GM21619 (cell line): Measurements from ENCODE around the gene SCFD1.
"Not testable (repeated sequence)": the region's sequence is repeated elsewhere in the genome, so short reads cannot be mapped to it uniquely, and the experiment has no call there.

Experiments
- ATAC-seq: cut with Tn5 transposase; IDR thresholded peaks from one replicate; pipeline ENCODE4 v1.9.1; 2021; ENCODE audit not compliant: unreplicated experiment

Gene SCFD1, protein sequence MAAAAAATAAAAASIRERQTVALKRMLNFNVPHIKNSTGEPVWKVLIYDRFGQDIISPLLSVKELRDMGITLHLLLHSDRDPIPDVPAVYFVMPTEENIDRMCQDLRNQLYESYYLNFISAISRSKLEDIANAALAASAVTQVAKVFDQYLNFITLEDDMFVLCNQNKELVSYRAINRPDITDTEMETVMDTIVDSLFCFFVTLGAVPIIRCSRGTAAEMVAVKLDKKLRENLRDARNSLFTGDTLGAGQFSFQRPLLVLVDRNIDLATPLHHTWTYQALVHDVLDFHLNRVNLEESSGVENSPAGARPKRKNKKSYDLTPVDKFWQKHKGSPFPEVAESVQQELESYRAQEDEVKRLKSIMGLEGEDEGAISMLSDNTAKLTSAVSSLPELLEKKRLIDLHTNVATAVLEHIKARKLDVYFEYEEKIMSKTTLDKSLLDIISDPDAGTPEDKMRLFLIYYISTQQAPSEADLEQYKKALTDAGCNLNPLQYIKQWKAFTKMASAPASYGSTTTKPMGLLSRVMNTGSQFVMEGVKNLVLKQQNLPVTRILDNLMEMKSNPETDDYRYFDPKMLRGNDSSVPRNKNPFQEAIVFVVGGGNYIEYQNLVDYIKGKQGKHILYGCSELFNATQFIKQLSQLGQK

DNA sequence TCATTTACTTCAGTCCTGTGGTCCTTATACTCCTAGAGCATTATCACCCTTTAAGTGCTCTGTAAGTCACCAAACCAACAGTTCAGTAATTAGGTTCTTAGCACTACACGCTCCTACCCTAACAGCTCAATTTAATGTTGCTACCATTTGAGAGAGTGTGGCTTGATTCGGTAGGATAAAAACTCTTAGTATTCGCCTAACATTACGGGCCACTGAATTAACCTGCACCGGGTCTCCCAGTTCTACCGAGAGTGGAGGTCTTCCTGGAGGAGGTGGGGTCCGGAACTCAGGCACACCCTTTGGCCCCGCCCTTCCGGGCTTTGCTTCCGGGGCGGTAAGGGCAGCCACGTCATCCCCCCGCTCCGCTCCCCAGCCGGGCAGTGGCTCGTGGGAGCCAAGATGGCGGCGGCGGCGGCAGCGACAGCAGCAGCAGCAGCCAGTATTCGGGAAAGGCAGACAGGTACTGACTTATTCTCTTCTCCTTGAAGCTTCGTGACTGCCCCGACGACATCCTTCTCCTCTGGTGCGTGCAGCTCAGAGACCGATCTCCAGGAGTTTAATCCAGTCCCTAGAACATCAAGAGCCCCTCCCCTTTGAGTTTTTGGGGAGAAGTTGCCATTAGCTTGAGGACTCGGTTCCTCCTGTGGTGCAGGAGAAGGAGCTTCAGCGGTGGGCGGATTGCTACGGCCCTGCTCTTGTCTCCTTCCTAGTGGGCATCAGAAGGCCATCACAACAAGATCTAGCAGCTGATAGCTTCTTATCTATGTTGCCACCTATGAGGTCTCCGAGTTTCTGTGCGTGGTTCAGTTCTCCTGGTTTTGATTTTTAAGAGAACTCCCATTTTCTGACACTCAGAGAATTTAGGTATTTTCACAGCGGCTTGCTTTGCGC lies at the start of gene SCFD1:
Gene SCFD1, plus strand, starts transcription at position 380 of the 891 bp plus-strand sequence. Its CDS starts 20 bp downstream, at position 400.
- peak; percentile 85 for ATAC-seq

DNA sequence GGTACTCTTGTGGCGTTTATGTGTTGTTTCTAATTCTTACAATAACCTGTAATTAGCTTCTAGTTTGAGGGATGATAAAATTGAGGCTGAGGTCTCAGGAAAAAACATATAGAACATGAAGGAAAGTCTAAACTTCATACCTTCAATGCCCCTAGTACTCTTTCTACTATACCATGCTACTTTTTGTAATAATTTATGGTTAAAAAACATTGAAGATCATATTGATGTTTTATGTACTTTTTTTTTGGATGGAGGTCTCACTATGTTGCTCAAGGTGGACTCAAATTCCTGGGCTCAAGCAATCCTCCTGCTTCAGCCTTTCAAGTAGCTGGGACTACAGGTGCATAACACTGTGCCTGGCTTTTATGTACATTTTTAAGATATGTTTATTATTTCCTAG lies 49.3 kb upstream of the SCFD1 start:
- no peak for ATAC-seq

DNA sequence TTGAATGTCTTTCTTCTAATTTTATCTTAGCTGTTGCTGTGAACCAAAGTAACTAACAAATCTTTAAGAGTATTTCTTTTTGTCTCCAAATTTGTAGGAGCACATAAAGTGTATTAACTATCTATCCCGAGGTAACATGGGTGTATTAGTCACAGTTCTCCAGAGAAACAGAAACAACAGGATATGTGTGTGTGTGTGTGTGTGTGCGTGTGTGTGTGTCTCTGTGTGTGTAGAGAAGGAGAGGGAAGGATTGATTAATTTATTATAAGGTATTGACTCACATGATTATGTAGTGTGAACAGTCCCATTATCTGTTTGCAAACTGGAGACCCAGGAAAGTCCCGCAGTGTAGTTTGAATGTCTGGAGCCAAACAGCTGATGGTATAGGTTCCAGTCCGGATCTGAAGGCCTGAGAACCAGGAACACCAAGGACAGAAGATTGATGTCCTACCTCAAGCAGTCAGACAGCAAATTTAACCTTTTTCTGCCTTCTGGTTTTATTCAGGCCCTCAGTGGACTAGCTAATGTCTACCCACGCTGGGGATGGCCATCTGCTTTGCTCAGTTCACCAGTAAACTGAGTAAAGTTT lies 48.8 kb upstream of the SCFD1 start:
- no peak for ATAC-seq

DNA sequence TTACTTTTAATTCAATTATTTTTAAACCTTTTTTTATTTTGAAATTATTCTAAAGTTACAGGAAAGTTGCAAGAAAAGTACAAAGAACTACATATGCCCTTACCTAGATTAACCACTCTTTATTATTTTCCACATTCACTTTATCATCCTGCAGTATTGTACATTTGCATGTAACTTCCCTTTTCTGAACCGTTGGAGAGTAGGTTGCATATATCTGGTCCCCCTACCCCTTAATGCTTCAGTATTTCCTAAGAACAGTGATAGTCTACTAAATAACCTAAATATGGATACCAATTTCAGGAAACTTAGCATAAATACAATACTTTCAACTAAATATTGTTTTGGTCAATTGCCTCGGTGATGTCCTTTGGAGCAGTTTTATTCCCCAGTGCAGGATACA lies 48.2 kb upstream of the SCFD1 start:
- ATAC-seq = no peak

DNA sequence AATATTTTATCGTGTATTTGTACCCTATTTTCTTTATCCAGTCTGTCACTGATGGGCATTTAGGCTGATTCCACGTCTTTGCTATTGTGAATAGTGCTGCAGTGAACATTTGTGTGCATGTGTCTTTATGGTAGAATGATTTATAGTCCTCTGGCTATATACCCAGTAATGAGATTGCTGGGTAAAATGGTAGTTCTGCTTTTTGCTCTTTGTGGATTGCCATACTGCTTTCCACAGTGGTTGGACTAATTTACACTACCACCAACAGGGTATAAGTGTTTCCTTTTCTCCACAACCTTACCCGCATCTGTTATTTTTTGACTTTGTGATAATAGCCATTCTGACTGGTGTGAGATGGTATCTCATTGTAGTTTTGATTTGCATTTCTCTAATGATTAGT lies 47.3 kb upstream of the SCFD1 start:
- ATAC-seq = not testable (repeated sequence)

DNA sequence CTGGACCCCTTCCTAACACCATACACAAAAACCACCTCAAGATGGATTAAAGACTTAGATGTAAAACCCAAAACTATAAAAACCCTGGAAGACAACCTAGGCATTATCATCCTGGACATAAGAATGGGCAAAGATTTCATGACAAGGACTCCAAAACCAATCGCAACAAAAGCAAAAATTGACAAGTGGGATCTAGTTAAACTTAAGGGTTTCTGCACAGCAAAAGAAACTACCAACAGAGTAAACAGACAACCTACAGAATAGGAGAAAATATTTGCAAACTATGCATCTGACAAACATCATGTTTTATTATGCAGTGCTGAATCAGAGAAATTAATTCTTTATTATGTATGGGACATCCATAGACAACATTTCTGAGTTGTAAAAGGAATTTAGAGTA lies 45.8 kb upstream of the SCFD1 start:
- ATAC-seq = not testable (repeated sequence)

DNA sequence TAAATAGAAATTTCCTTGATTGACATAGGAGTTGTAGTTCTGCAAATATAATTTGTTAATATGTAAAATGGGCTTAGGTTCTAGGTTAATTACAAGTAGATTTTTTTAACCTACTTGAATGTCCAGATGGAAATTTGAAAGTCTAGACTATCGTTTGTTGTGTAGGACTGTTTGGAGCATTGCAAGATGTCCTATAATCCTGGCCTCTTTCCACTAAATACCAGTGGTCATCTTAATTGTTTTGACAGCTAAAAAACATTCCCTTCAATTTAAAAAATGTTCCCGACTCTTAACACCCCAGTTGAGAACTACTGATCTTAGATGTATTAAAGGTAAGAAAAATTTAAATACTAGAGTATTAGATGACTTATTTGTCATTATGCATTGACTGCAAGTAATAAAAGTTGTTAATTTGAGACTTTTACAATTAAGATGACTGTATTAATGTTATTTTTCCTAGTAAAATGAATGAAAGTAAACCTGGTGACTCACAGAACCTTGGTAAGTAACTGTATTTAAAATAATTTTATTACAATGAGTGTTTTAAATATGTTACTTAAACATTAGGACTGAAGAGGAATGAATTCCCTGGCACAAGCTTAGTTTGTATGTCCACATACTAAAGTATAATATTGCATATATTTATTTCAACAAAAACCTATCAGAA lies 41.4 kb upstream of the SCFD1 start:
- ATAC-seq = no peak

DNA sequence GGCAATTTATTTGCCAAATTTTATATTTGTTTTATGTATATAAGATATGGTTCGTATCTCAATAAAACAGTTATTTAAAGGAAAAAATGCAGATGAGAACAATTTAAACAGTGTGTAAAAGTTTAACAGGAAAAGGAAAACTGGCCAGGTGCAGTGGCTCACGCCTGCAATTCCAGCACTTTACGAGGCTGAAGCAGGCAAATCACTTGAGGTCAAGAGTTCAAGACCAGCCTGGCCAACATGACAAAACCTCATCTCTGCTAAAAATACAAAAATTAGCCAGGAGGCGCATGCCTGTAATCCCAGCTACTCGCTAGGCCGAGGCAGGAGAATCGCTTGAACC lies 40.9 kb upstream of the SCFD1 start:
- no peak for ATAC-seq

DNA sequence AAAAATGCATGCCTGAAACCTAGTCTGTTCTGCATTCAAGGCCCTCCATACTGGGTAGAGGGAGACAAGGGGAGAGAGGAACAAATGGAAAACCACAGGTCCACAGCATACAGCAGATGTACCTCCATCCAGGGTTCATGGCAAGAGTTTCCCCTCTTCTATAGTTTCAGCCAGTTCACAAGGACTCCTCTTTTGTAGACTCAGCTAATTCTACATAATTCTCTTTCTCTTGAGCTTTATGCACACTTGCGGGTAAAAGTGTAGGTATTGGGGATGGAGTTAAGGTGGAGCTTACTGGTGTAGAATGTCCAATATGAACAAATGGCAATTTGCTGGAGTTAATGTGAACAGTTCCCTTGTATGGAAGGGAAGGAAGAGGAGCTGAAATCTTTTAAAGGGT lies 39.7 kb upstream of the SCFD1 start:
- ATAC-seq = no peak

DNA sequence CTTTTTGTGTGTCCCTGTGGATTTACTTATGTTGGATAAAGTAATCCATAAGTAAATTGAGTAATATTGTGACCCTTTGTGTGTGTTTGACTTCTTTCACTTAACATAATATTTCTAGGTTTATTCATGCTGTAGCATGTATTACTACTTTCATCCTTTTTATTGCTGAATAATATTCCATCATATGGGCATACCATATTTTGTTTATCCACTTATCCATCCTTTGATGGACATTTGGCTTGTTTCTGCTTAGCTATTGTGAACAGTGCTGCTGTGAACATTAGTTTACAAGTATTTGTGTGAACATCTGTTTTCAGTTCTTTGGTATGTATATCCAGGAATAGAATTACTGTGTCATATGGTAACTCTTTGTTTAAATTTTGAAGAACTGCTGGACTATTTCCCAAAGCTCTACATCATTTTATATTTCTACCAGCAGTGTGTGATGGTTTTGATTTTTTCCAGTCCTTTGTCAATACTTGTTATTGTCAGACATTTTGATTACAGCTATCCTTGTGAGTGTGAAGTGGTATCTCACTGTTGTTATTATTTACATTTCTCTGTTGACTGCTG lies 38.0 kb upstream of the SCFD1 start:
- ATAC-seq = no peak

DNA sequence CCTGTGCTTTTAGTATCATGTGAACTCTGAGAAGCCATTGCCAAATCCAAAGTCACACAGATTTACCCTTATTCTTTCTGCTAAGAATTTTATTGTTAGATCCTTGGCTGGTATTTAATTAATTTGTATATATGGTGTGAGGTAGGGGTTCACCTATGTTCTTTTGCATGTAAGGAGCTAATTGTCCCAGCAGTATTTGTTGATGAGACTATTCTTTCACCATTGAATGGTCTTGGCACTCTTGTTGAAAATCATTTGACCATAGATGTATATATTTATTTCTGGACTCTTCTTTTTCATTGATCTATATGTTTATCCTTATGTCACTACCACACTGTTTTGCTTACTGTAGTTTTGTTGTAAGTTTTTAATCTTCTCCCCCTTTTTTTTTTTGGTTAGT lies 36.9 kb upstream of the SCFD1 start:
- ATAC-seq = no peak

DNA sequence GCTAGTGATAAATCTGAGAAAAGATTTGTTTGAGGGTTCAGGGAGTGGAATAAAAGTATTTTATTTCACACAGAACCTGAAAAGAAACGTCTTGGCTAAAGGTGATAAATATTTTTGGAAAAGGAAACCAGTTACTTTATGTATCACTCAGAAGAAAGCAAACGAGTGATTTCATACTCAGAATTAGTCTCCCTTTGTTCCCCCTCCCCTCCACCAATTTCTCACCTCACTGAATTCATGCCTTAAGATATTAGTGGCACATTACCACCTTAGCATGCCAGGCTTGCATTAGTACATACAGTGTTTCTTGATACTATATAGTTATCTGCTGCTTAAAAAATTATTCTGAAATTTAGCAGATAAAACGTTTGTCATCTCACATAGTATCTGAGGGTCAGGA lies 35.0 kb upstream of the SCFD1 start:
- no peak for ATAC-seq

DNA sequence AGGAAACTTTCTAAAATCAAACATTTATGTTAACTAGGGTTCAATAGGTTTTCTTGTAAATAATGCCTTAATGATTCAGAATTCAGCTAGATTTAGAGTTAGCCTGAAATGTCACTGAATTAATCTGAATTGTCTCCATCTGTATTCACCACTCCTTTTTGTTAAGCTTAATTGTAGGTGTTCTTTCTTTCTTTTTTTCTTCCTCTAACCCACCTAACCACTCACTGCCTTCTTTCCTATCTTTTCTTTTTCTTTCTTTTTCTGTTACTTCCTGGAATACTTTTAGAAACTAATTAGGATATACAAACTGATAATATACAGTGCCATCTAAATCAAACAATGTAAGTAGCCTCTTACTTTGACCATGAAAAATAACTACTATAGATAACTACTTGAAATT lies 33.2 kb upstream of the SCFD1 start:
- ATAC-seq = no peak

DNA sequence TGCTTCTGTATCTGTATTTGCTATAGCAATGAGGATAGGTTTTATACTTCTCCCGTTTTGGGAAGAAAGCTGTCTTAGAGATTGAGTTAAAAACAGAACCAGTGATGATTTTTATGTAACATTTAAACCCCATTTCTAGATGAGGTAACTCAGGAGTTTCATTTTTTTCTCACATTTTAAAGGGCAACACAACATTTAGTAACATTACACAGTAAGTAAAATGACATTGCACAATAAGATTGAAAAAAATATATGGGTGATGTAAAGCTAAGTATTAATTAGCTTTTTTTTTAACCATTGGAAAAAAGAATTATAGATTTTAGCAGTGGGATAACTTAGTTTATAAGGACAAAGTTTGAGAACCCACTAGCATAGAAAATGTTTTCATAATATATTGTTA lies 25.2 kb upstream of the SCFD1 start:
- ATAC-seq = no peak

DNA sequence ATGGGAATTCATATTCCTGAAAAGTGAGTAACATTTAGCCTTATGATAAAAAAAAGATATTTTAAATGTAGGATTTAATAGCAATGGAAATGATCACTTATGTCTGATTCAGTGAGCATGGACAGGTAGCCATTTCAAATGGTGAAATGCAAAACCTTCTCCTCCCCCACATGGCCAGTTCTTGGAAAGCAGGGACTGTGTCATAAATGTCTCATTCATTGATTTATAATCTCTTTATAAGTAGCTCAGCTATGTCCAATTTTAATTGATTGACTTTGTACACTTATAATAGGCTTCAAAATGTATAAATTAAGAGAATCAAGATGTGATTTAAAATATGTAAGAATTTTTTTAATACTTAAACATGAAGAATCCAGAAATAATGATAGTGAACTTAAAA lies 24.6 kb upstream of the SCFD1 start:
- no peak for ATAC-seq

DNA sequence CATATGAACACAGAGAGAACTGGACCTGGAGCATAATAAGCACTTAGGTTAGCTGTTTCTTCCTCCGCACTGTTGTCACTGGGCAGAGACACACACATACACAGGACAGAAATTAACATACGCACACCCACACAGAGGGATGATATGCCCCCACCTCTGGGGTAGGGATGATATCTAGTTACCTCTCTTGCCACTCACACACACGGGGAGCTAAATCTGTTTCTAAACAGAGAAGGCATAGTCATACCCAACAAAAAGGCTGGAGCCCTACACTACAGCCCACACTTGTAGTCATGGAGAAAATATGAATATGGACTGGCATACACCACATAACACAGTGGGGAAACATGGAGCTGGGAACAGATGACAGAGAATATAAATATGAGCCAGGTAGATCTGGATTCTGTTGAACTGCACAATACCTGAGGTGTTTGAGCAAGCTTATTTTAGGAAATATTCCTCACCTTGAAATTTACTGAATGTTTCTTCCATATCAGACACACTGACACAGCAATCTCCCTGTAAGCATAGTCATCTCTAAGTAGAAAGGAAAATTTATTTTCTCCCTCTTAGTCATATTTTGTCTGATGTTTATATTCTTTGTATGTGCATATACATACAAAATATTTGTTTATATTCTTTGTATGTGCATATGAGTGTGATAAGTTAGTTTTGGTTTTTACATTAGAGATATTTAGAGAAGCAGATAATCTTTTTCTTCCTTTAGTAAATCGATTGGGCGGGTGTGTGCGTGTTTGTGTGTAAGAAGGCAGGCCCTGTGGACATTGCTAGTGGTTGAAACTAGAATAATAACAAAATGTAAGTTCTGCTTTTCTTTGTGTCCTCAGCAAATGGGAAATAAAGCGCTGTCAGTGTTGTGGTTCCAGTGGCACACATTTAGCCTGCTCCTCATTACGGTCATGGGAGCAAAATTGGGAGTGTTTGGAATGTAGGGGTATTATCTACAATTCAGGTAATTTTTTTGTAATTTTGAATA lies 20.9 kb upstream of the SCFD1 start:
- no peak for ATAC-seq

DNA sequence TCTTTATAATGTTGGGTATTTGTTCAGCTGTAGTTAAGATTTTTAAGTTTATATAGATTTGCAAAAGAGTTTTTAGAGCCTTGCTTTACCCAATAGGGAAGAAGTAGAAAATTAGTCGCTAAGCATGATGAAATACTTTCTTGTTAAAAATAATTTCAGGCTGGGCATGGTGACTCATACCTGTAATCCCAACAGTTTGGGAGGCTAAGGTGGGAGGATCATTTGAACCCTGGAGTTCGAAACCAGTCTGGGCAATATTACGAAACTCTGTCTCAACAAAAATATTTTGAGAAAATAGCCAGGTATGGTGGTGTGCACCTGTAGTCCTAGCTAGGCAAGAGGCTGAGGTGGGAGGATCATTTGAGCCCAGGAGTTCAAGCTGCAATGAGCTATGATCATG lies 18.7 kb upstream of the SCFD1 start:
- ATAC-seq = no peak

DNA sequence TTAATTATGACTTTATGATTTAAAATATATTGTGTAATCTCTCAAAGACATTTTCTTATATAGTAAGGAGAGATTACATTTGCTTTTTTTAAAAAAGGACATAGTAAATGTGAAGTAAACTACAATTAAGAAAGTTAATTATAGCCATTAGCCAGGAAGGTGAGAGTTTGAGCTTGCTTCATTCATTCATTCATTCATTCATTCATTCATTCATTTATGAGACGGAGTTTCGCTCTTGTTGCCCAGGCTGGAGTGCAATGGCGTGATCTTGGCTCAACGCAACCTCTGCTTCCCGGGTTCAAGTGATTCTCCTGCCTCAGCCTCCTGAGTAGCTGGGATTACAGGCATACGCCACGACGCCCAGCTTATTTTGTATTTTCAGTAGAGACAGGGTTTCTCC lies 17.4 kb upstream of the SCFD1 start:
- not testable (repeated sequence) for ATAC-seq

DNA sequence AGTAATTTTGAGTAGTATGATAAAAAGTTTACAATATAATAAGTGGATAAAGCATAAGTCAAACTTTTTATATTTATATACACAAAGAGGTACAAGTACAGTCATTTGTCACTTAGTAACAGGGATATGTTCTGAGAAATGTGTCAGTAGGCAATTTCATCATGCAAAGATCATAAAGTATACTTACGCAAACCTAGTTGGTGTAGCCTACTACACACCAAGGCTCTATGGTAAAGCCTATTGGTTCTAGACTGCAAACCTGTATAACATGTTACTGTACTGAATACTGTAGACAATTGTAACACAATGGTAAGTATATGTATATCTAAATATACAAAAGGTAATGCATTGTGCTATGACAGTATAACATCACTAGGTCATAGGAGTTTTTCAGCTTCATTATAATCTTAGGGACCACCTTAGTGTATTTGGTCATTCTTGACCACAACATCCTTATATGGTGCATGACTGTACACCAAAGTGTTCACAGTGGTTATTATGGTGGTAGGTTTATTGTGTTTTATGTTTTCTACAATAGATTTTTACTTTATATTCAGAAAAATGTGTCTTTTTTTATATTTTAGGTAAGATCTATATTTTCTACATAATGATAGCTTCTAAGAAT lies 14.9 kb upstream of the SCFD1 start:
- ATAC-seq = no peak
